ENCODE data around the gene MAPK14.

Gene MAPK14

GRCh38 chr6:36069573-36069972, 42.0 kb downstream of the MAPK14 start:
- H3K27ac ChIP-seq (replicated peaks) = no peak overlapping the region
- no peak for DNase-seq (ENCODE audit: low read depth in 1 of 2, low spot score in 1 of 2)
- TF ChIP-seq CTCF (IDR thresholded peaks at IDR 0.05; ENCODE audit: insufficient read depth, low read length) (no peak), REST (IDR thresholded peaks at IDR 0.05; ENCODE audit: insufficient replicate concordance, low read depth) (no peak), SPI1 (IDR thresholded peaks at IDR 0.05; ENCODE audit: borderline replicate concordance, low read depth) (no peak), GABPA (IDR thresholded peaks at IDR 0.05; ENCODE audit: low read depth) (no peak), POLR2AphosphoS5 (IDR thresholded peaks at IDR 0.05; ENCODE audit: low read depth) (no peak)
- H3K4me3 ChIP-seq (replicated peaks; ENCODE audit: insufficient read depth, low read length) = no peak overlapping the region
- H3K27me3 ChIP-seq (ENCODE audit: insufficient read depth, poor library complexity, severe bottlenecking) = no peaks in the 10 kb centered on the region

GRCh38 chr6:36070252-36070651, 42.6 kb downstream of the MAPK14 start:
- no peaks in the 10 kb centered on the region for H3K27me3 ChIP-seq (ENCODE audit: insufficient read depth, poor library complexity, severe bottlenecking)
- no peak overlapping the region for H3K27ac ChIP-seq (replicated peaks)

GRCh38 chr6:36071281-36071680, 43.7 kb downstream of the MAPK14 start:
- TF ChIP-seq GABPA (IDR thresholded peaks at IDR 0.05; ENCODE audit: low read depth) (no peak), REST (IDR thresholded peaks at IDR 0.05; ENCODE audit: insufficient replicate concordance, low read depth) (no peak), SPI1 (IDR thresholded peaks at IDR 0.05; ENCODE audit: borderline replicate concordance, low read depth) (no peak), CTCF (IDR thresholded peaks at IDR 0.05; ENCODE audit: insufficient read depth, low read length) (no peak), POLR2AphosphoS5 (IDR thresholded peaks at IDR 0.05; ENCODE audit: low read depth) (no peak)
- no peak for DNase-seq (ENCODE audit: low read depth in 1 of 2, low spot score in 1 of 2)
- Histone ChIP-seq H3K27me3 (ENCODE audit: insufficient read depth, poor library complexity, severe bottlenecking) (no peaks in the 10 kb centered on the region), H3K27ac (replicated peaks) (no peak overlapping the region), H3K4me3 (replicated peaks; ENCODE audit: insufficient read depth, low read length) (no peak overlapping the region)

More at GRCh38 chr6:36070252-36070651, 42.6 kb downstream of the MAPK14 start:
- H3K4me3 ChIP-seq (replicated peaks; ENCODE audit: insufficient read depth, low read length) = no peak overlapping the region
- TF ChIP-seq POLR2AphosphoS5 (IDR thresholded peaks at IDR 0.05; ENCODE audit: low read depth) (no peak), GABPA (IDR thresholded peaks at IDR 0.05; ENCODE audit: low read depth) (no peak), CTCF (IDR thresholded peaks at IDR 0.05; ENCODE audit: insufficient read depth, low read length) (no peak), SPI1 (IDR thresholded peaks at IDR 0.05; ENCODE audit: borderline replicate concordance, low read depth) (no peak), REST (IDR thresholded peaks at IDR 0.05; ENCODE audit: insufficient replicate concordance, low read depth) (no peak)
- no peak for DNase-seq (ENCODE audit: low read depth in 1 of 2, low spot score in 1 of 2)
